Measurements from ENCODE around the gene SLC25A14. TPM values are rescaled to one million over a fixed set of nuclear protein-coding genes. Genes with fewer than 3 reads are reported as not detected.
"Not testable (repeated sequence)": the region's sequence is repeated elsewhere in the genome, so short reads cannot be mapped to it uniquely, and the experiment has no call there.

Gene SLC25A14
- 1 to 10 TPM; 5.2 to 7.0 (median 6.7) TPM for polyA plus RNA-seq

DNA sequence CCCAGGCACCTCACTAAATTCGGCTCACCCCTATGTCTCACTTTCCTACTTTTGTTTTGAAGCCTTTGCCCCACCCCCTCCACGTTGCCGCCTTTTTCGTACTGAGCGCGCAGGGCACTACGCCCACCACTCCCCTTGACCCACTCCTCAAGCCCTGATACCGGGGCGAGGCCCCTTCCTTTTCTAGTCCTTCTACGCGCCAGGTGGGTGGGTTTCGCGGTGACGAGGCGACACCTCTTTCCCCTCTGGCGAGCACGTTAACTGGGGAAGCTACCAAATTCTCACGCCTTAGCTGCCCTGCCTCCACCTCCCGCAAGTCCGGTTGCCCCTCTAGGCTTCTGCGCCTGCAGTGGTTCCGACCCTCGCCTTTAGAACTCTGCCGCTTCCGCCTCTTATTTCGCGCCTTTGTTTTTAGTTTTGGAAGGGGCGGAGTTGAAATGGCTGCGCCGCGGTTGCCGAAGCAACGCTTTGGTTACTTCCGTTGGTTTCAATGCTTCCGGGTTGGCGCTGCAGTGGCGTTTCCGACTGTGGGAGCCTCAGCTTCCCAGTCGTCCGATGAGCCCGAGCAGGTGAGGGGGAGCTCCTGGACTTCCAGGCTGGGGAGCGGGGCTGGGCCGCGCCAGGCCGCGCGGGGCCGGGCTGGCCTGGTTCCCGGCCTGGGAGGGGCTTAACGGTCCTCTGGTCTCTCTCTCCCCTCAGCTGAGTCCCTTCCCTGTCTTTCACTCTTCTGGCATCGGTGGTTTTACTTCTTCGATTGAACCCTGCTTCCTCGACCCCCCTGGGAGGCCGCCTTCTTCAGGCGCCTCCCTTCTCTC, at the start of gene SLC25A14:
Gene SLC25A14 (plus strand): TSS at position 512 of the 815 bp plus-strand sequence. CDS start 360 bp downstream, outside the sequence.
- WGBS, 3 donors, result 0 to 34% (median 1%) methylated on average over 46 to 55 of the region's 55 CpGs
- H3K27ac ChIP-seq (ENCODE audit: low read depth, low read length), result no peak within 1 kb of the TSS

GRCh38 chrX:130295519-130296296, 44.0 kb upstream of the SLC25A14 start:
- H3K27ac ChIP-seq (ENCODE audit: low read depth, low read length), result no peak overlapping the region
- WGBS, 3 donors, result 53 to 84% (median 64%) methylated on average over 5 of the region's 5 CpGs

- no peak overlapping the region for H3K27ac ChIP-seq (ENCODE audit: low read depth, low read length)
- WGBS, 3 donors, result 73 to 79% (median 75%) methylated on average over 3 of the region's 3 CpGs
Measured at GRCh38 chrX:130296297-130296678, 43.4 kb upstream of the SLC25A14 start.

GRCh38 chrX:130296743-130297142, 43.0 kb upstream of the SLC25A14 start:
- H3K27ac ChIP-seq (ENCODE audit: low read depth, low read length), result no peak overlapping the region
- WGBS, 3 donors, result 44 to 55% (median 50%) methylated on average over 2 of the region's 2 CpGs

DNA sequence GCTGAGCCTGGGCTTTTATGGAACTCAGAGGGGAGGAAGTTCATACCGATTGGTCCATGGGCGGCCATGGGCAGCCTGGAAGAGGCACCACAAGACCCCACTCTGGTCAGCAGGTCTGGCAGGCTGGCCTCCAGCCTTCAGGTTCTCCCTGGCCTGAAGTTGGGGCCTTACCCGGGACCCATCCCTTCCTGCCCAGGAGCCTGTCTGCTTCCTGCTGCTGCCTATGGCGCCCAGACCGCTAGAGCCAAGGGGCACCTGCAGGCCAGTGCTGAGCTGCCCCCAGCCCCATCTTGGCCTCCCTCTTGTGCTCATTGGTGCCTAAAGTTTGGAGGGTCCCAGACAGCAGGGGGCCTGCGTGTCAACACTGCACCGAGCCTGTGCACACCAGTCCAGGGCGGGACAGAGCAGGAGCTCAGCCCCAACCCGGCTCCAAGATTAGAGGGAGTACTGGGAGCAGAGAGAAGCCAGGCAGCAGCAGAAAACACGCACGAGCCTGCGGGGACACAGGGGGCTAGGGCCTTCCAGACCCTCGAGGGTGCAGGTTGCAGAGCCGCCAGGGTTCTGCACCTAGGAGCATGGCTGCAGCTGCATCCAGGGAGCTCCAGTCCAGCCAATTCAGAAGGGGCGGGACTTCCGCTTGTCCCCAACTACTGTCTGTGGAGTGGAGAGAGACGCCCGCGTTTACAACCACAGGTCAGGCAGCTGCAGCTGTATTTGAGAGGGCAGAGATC, 40.3 kb upstream of the SLC25A14 start:
- H3K27ac ChIP-seq (ENCODE audit: low read depth, low read length), result no peak overlapping the region
- WGBS, 3 donors, result 63 to 74% (median 66%) methylated on average over 19 of the region's 19 CpGs

GRCh38 chrX:130300010-130300282, 39.8 kb upstream of the SLC25A14 start:
- 43 to 67% (median 64%) methylated on average over 2 of the region's 2 CpGs for WGBS, 3 donors
- no peak overlapping the region for H3K27ac ChIP-seq (ENCODE audit: low read depth, low read length)

- WGBS, 3 donors, result 74 to 100% (median 95%) methylated on average over 1 of the region's 1 CpG
- no peak overlapping the region for H3K27ac ChIP-seq (ENCODE audit: low read depth, low read length)
Measured at GRCh38 chrX:130301405-130301804, 38.3 kb upstream of the SLC25A14 start.

- WGBS, 3 donors, result 62 to 75% (median 74%) methylated on average over 1 of the region's 1 CpG
- no peak overlapping the region for H3K27ac ChIP-seq (ENCODE audit: low read depth, low read length)
Measured at GRCh38 chrX:130301977-130302376, 37.7 kb upstream of the SLC25A14 start.

DNA sequence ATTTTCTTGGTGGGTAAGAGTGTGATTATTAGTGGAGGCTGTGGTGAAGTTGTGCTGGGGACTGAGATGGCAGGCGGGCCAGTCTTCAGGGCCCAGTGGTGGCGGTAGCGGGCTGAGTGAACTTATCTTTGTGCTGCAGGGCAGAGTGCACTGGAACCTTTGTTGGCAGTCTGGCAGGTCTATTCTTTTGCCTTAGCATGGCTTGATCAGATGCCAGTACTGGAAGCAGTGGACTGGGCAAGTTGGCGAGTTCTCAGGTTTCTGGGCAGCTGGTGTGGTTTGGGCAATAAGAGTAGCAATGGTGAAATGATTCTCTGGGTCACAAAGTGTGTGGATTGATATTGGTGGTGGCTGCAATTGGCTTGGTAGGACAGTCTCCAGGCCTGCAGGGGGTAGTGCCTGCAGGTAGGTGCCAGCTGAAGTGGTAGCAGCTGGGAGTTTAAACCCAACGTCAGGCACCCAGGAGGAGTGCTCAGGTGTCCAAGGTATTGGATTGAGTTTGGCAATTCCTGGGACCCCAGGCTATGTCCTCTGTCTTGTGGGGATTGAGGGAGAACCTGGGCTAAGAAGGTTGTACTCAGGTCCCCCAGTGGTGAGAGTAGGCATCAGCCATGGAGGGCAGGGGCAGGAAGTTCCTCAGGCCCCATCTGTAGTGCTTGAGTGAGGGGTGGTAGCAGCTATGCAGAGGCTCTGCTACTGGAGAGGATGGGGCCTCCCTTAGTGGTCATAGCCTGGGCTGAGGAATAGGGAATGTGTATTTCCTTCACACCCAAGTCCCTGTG, 34.9 kb upstream of the SLC25A14 start:
- 73 to 93% (median 90%) methylated on average over 5 of the region's 5 CpGs for WGBS, 3 donors
- no peak overlapping the region for H3K27ac ChIP-seq (ENCODE audit: low read depth, low read length)

DNA sequence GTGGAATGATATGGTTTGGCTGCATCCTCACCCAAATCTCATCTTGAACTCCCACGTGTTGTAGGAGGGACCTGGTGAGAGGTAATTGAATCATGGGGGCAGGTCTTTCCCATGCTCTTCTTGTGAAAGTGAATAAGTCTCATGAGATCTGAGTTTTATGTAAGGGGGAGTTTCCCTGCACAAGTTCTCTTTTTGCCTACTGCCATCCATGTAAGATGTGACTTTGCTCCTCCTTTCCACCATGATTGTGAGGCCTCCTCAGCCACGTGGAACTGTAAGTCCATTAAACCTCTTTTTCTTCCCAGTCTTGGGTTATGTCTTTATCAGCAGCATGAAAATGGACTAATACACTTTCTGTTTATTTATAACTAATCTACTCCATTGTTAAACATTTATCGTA, 19.8 kb upstream of the SLC25A14 start:
- not testable (repeated sequence) for H3K27ac ChIP-seq (ENCODE audit: low read depth, low read length)
- 60 to 71% (median 67%) methylated on average over 3 of the region's 3 CpGs for WGBS, 3 donors

DNA sequence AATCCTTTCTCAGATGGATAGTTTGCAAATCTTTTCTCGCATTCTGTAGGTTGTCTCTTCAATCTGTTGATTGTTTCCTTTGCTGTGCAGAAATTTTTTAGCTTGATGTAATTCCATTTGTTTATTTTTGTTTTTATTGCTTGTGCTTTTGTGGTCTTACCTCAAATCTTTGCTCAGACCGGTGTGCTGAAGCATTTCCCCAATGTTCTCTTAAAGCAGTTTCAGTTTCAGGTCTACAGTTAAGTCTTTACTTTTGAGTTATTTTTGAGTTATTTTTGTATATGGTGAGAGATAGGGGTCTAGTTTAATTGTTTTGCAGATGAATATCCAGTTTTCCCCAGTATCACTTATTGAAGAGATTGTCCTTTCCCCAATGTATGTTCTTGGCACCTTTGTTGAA, 18.2 kb upstream of the SLC25A14 start:
- 77 to 86% (median 83%) methylated on average over 2 of the region's 2 CpGs for WGBS, 3 donors
- H3K27ac ChIP-seq (ENCODE audit: low read depth, low read length), result no peak overlapping the region

DNA sequence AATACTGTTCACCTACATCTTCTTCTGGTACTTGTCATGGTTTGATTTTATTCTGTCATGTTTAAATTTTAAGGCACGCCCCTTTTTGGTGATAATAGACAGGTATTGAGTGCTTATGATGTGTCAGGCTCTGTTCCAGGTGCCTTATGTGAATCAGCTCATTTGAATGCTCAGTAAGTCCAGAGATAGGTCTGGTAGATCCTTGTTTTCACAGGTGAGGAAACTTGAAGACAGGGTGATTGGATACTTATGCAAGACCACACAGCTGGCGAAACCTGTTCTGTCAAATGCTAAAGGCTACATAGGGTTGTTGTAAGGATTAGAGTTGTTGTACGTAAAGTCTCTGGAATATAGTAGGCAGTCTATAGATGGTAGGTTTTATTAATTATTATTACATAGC, 9.6 kb upstream of the SLC25A14 start:
- 50 to 88% (median 77%) methylated on average over 3 of the region's 3 CpGs for WGBS, 3 donors
- H3K27ac ChIP-seq (ENCODE audit: low read depth, low read length), result no peak overlapping the region

GRCh38 chrX:130330706-130331105, 9.0 kb upstream of the SLC25A14 start:
- no peak overlapping the region for H3K27ac ChIP-seq (ENCODE audit: low read depth, low read length)
- WGBS, 3 donors, result 2 to 8% (median 5%) methylated on average over 10 of the region's 10 CpGs

DNA sequence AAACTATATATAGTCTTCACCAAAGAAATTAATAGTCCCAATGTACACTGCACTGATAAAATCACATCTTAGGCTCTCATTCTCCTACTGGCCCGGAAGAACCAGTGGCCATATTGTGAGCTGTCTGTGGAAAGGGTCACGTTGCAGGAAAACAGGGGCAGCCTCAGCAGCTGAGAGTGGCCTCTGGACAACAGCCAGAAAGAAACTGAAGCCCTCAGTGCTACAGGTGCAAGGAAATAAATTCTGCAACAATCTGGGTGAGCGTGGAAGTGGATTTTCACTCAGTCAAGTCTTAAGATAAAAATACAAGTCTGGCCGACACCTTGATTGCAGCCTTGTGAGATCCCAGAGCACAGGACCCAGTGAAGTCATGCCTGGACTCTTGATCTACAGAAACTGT, 3.2 kb upstream of the SLC25A14 start:
- 50 to 60% (median 55%) methylated on average over 4 of the region's 4 CpGs for WGBS, 3 donors
- H3K27ac ChIP-seq (ENCODE audit: low read depth, low read length), result no peak overlapping the region

DNA sequence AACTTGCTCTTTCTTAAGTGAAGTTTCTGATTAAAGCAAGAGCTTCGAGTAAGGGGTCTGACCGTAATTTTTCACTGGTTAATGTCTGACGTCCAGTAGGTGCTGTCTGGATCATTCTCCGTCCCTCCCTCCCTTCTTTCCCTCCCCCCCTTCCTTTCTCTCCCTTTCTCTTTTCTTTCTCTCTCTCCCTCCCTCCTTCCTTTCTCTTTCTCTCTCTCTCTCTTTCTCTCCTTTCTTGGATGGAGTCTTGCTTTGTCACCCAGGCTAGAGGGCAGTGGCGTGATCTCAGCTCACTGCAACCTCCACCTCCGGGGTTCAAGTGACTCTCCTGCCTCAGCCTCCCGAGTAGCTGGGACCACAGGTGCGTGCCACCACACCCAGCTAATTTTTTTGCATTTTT, 850 bp upstream of the SLC25A14 start:
- H3K27ac ChIP-seq (ENCODE audit: low read depth, low read length), result not testable (repeated sequence)
- WGBS, 3 donors, result 55 to 70% (median 66%) methylated on average over 7 to 8 of the region's 8 CpGs

DNA sequence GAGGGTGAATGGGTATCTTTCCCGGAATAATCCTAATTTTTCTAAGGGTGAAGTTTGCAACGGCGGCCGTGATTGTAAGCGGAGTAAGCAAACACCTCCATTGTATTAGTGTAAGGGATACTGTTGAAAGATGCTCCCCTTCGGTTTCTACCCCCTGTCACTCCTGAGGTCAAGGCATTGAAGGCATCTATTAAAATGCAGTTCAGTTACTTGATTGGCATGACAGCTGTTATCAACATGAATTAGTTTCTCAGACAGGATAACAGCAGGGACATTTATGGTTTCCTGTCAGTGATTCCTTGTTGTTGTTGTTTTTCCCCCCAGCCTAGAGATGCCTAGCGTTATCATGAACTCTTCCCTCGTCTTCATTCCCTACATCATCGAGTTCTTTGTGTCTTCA, 552 bp downstream of the SLC25A14 start:
- WGBS, 3 donors, result 6 to 37% (median 7%) methylated on average over 9 of the region's 9 CpGs
- no peak overlapping the region for H3K27ac ChIP-seq (ENCODE audit: low read depth, low read length)

DNA sequence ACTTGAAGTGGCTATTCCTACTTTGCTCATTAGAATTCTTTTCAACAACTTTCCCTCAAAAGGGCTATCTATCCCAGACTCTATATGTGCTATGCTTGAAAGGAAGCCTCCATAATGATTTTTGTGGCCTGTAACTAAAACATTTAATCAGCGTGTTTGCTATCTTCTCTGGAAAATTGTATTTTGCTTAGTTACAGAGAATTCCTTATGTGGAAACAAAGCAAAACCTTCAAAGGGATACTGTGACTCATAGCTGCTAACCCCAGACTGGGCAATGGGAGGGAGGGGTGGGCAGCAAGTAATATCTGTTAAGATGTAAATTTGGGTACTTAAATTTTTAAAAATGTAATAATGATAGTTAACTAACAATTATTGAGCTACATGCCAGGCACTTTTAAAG, 3.7 kb downstream of the SLC25A14 start:
- no peak overlapping the region for H3K27ac ChIP-seq (ENCODE audit: low read depth, low read length)
- 65 to 93% (median 81%) methylated on average over 1 of the region's 1 CpG for WGBS, 3 donors

DNA sequence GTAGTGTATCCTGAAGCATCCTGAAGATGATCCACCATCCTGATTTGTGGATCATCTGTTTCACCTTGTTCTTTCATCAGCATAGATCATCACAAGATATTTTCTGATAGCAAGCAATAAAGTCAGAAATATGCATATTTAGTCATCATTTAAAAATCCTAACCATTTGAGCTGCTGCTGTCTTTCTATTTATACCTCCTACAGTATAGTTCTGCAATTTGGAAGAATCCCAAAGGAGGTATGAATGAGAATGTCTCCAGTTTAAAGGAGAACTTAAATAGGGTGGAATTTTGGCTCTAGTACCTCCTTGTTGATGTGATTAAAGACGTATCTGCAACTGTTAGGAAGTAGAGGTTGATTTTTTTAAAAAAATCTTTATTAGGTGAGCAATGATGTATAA, 7.6 kb downstream of the SLC25A14 start:
- WGBS, 3 donors, result 47 to 72% (median 63%) methylated on average over 1 of the region's 1 CpG
- H3K27ac ChIP-seq (ENCODE audit: low read depth, low read length), result no peak overlapping the region

Measured in adipose tissue (tissue), 3 donors.